SK-N-SH (cell line): ENCODE data around the gene GRB2. TPM values are rescaled to one million over a fixed set of nuclear protein-coding genes. Genes with fewer than 3 reads are reported as not detected.

Experiments used
- CTCF ChIA-PET: fragments of 300-600, 350-600 bp; formaldehyde crosslinking; extraction: SDS; loops from one replicate; lab custom pipeline; 2021; lab: Yijun Ruan, JAX
- POLR2A ChIA-PET: fragments of 350-600 bp; sonication (Branson Sonifier 250); formaldehyde crosslinking; extraction: SDS; loops from one replicate; lab custom pipeline; 2020; ENCODE audit warnings: antibody characterized with exemption, inconsistent platforms; lab: Yijun Ruan, JAX
- DNase-seq: peaks from one replicate; pipeline ENCODE4 v3.0.0; 2012
- H2AFZ ChIP-seq: fragments of 200-600 bp; sonication (generic); 2 replicates; pipeline ENCODE4 v1.8.1; 2016; ENCODE audit warnings: antibody characterized with exemption, mild to moderate bottlenecking, low read depth
- H3F3A ChIP-seq: fragments of 200-600 bp; sonication (generic); replicated peaks from 2 replicates; pipeline ENCODE3; 2016; ENCODE audit warnings: antibody characterized with exemption, mild to moderate bottlenecking; ENCODE audit not compliant: insufficient read depth
- H3K27ac ChIP-seq, 2 experiments: fragments of 200-500 bp in 1 of 2; fragments of 200-600 bp in 1 of 2; sonication (Bioruptor generic) in 1 of 2; sonication (generic), shearing (Covaris generic) in 1 of 2; 2 replicates each; pipeline versions ENCODE4 v1.5.1 to v1.6.1; 2014 to 2016; ENCODE audit warnings: low read depth in 2 of 2, inconsistent platforms in 1 of 2, low read length in 1 of 2, mild to moderate bottlenecking in 1 of 2, mixed read lengths in 1 of 2
- H3K27me3 ChIP-seq: fragments of 200-600 bp; sonication (generic), shearing (Covaris generic); 2 replicates; pipeline ENCODE4 v1.6.1; 2016; ENCODE audit warnings: mixed run types; ENCODE audit not compliant: insufficient read depth
- H3K36me3 ChIP-seq, 2 experiments: fragments of 200-500 bp in 1 of 2; fragments of 200-600 bp in 1 of 2; sonication (Bioruptor generic) in 1 of 2; sonication (generic) in 1 of 2; replicated peaks in 1 of 2; 2 replicates each; pipeline versions ENCODE3 to v1.5.1; 2014 to 2016; ENCODE audit warnings: low read length in 1 of 2, mild to moderate bottlenecking in 1 of 2; ENCODE audit not compliant: insufficient read depth in 2 of 2, control insufficient read depth in 1 of 2
- H3K4me1 ChIP-seq, 2 experiments: fragments of 200-500 bp in 1 of 2; fragments of 200-600 bp in 1 of 2; sonication (Bioruptor generic) in 1 of 2; sonication (generic), shearing (Covaris generic) in 1 of 2; 2 replicates each; pipeline versions ENCODE4 v1.5.1 to v1.6.1; 2014 to 2016; ENCODE audit warnings: low read depth in 1 of 2, low read length in 1 of 2, mixed run types in 1 of 2; ENCODE audit not compliant: insufficient read depth in 2 of 2, control insufficient read depth in 1 of 2
- H3K4me2 ChIP-seq: fragments of 200-600 bp; sonication (generic), shearing (Covaris generic); 2 replicates; pipeline ENCODE4 v1.6.1; 2017; ENCODE audit warnings: mixed run types
- H3K4me3 ChIP-seq, 2 experiments: fragments of 200-500 bp in 1 of 2; fragments of 200-600 bp in 1 of 2; sonication (Bioruptor generic) in 1 of 2; sonication (generic), shearing (Covaris generic) in 1 of 2; 2 replicates each; pipeline versions ENCODE4 v1.5.1 to v1.8.1; 2014 to 2016; ENCODE audit warnings: low read depth in 2 of 2, inconsistent platforms in 1 of 2, low read length in 1 of 2, mild to moderate bottlenecking in 1 of 2, mixed read lengths in 1 of 2, moderate library complexity in 1 of 2
- H3K79me2 ChIP-seq: fragments of 200-600 bp; sonication (generic); 2 replicates; pipeline ENCODE4 v1.8.1; 2017; ENCODE audit warnings: mild to moderate bottlenecking; ENCODE audit not compliant: insufficient read depth
- H3K9ac ChIP-seq: fragments of 200-600 bp; sonication (generic); 2 replicates; pipeline ENCODE4 v1.6.1; 2017; ENCODE audit warnings: mixed run types
- H3K9me2 ChIP-seq: fragments of 200-600 bp; sonication (generic); 2 replicates; pipeline ENCODE4 v1.6.1; 2017; ENCODE audit warnings: mixed run types
- H3K9me3 ChIP-seq: fragments of 200-600 bp; sonication (generic); 2 replicates; pipeline ENCODE4 v1.6.1; 2017; ENCODE audit warnings: mixed run types, mild to moderate bottlenecking, moderate library complexity
- H4K20me1 ChIP-seq: fragments of 200-600 bp; sonication (generic); 2 replicates; pipeline ENCODE4 v1.6.1; 2017; ENCODE audit warnings: mild to moderate bottlenecking, mixed run types; ENCODE audit not compliant: insufficient read depth
- ELF1 ChIP-seq: IDR thresholded peaks from 2 replicates; pipeline ENCODE4 v1.4.0; 2012
- EP300 ChIP-seq, 2 experiments: IDR thresholded peaks; 2 replicates each; pipeline versions ENCODE4 v1.4.0 to v1.6.1; 2012; ENCODE audit warnings: borderline replicate concordance in 1 of 2, low read depth in 1 of 2, low read length in 1 of 2
- FOXJ3 ChIP-seq: sonication (generic); formaldehyde crosslinking; IDR thresholded peaks from 2 replicates; pipeline ENCODE4 v1.5.1; 2020; ENCODE audit warnings: mild to moderate bottlenecking, missing genetic modification reagents
- FOXM1 ChIP-seq: IDR thresholded peaks from 2 replicates; pipeline ENCODE4 v1.4.0; 2012; ENCODE audit warnings: low read depth, mild to moderate bottlenecking
- GABPA ChIP-seq: IDR thresholded peaks from 2 replicates; pipeline ENCODE4 v1.4.0; 2012; ENCODE audit warnings: low read depth, mild to moderate bottlenecking
- GATA2 ChIP-seq: sonication (generic); formaldehyde crosslinking; IDR thresholded peaks from 2 replicates; pipeline ENCODE4 v1.5.0; 2020; ENCODE audit warnings: mild to moderate bottlenecking, missing genetic modification reagents
- JUND ChIP-seq: IDR thresholded peaks from 2 replicates; pipeline ENCODE4 v1.4.0; 2012
- MXI1 ChIP-seq: IDR thresholded peaks from 2 replicates; pipeline ENCODE4 v1.6.1; 2012; ENCODE audit warnings: mild to moderate bottlenecking, low read depth, low read length, improper control_type of control experiment
- NFIC ChIP-seq: IDR thresholded peaks from 2 replicates; pipeline ENCODE4 v1.4.0; 2012; ENCODE audit warnings: borderline replicate concordance
- NRF1 ChIP-seq: IDR thresholded peaks from 2 replicates; pipeline ENCODE4 v1.6.1; 2012; ENCODE audit warnings: low read depth, mild to moderate bottlenecking, low read length
- POLR2AphosphoS5 ChIP-seq: IDR thresholded peaks from 2 replicates; pipeline ENCODE4 v1.6.1; 2012; ENCODE audit warnings: low read depth, low read length
- RCOR1 ChIP-seq: fragments of 150-350 bp; IDR thresholded peaks from 2 replicates; pipeline ENCODE4 v1.6.1; 2017; ENCODE audit warnings: antibody characterized with exemption, low read length
- RFX5 ChIP-seq: IDR thresholded peaks from 2 replicates; pipeline ENCODE4 v1.6.1; 2012; ENCODE audit warnings: mild to moderate bottlenecking, improper control_type of control experiment, low read length
- RXRA ChIP-seq: IDR thresholded peaks from 2 replicates; pipeline ENCODE4 v1.4.0; 2012; ENCODE audit warnings: low read depth, mild to moderate bottlenecking, borderline replicate concordance
- SIN3A ChIP-seq: IDR thresholded peaks from 2 replicates; pipeline ENCODE4 v1.6.1; 2012; ENCODE audit warnings: low read depth, mild to moderate bottlenecking, low read length, moderate library complexity, borderline replicate concordance
- SMC3 ChIP-seq: IDR thresholded peaks from 2 replicates; pipeline ENCODE4 v1.6.1; 2012; ENCODE audit warnings: low read depth, low read length, improper control_type of control experiment
- TCF12 ChIP-seq: IDR thresholded peaks from 2 replicates; pipeline ENCODE4 v1.4.0; 2012
- TEAD4 ChIP-seq: IDR thresholded peaks from 2 replicates; pipeline ENCODE4 v1.4.0; 2012; ENCODE audit warnings: mild to moderate bottlenecking, borderline replicate concordance; ENCODE audit not compliant: insufficient read depth
- YY1 ChIP-seq: IDR thresholded peaks from 2 replicates; pipeline ENCODE4 v1.4.0; 2012; ENCODE audit warnings: low read depth, mild to moderate bottlenecking
- WGBS: methylation state at CpG from one replicate; pipeline ENCODE4 v1.1.6; 2017; ENCODE audit warnings: low lambda C conversion rate; 5-methylcytosine and 5-hydroxymethylcytosine counted together
- polyA plus RNA-seq, 3 experiments: library from polyadenylated mRNA; depleted of rRNA; stranded (reverse); fragments of >200 nt; gene quantifications; 2 replicates each; pipeline ENCODE4 v1.2.3, GENCODE V29; 2012
- TF ChIP-seq, protein P1 (sequence below): fragments of 200-600 bp; sonication (generic); IDR thresholded peaks from 2 replicates; pipeline ENCODE4 v1.6.1; 2017; ENCODE audit warnings: antibody characterized with exemption, mild to moderate bottlenecking, moderate library complexity
- TF ChIP-seq, protein P2 (sequence below): IDR thresholded peaks from 2 replicates; pipeline ENCODE4 v1.4.0; 2012; ENCODE audit warnings: low read depth
- TF ChIP-seq, protein P3 (sequence below): IDR thresholded peaks from 2 replicates; pipeline ENCODE4; 2012

Gene GRB2
- polyA plus RNA-seq, 1 of the 3 experiments (the other 2 are of a cell fraction), result 89.6 TPM

DNA sequence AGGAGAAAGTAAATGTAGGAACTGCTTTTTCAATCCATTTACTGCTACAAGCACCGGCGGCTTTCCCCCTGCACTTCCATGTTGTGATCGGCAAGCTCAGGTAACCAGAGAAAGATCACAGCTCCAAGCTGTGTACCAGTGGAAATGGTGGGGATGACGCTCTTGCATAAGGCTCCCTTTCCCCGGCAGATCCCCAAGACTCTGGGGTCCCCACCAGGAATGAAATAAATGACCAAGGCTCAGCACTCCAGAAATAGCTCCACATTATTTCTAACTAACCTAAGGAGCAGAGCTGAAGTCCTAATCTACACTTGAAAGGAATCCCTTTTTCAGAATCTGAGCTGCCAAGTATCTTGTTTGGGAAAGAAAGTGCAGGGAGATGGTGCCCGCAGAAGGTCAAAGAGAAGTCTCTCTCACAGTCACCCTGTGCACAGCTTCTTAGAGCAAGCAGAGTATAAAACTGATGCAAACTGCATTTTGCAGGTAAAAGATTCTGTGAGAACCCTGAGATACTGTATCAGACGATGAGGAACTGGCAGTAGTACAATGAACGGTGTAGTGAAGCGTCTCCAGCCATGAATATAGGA is 11.1 kb downstream of the GRB2 start:
- DNase-seq, result peak; percentile 46
- H3K27ac ChIP-seq, result peak overlapping the region; percentile 71 to 94
- H3K4me3 ChIP-seq, result peak overlapping the region; percentile 80 to 99
- ChIA-PET POLR2A (interaction anchor here (0.7 to 2.8 kb wide), 15 partner anchors 11 to 422 kb away, joined by 3 to 20 read pairs (median 5); partner anchors contain the start of genes GGA3, GRB2, MIF4GD and MRPS7), CTCF (interaction anchor here (0.8 to 6.7 kb wide), 15 partner anchors 10 to 194 kb away, joined by 3 to 54 read pairs (median 6); partner anchors contain the start of genes GGA3, GRB2, MIF4GD and MRPS7)
- peaks cover 97% of the 10 kb centered on the region for H3K79me2 ChIP-seq
- no peaks in the 10 kb centered on the region for H3K9me3 ChIP-seq
- peaks cover 12 to 21% of the 10 kb centered on the region in 2 experiments for H3K4me1 ChIP-seq
- TF ChIP-seq, protein P1, sequence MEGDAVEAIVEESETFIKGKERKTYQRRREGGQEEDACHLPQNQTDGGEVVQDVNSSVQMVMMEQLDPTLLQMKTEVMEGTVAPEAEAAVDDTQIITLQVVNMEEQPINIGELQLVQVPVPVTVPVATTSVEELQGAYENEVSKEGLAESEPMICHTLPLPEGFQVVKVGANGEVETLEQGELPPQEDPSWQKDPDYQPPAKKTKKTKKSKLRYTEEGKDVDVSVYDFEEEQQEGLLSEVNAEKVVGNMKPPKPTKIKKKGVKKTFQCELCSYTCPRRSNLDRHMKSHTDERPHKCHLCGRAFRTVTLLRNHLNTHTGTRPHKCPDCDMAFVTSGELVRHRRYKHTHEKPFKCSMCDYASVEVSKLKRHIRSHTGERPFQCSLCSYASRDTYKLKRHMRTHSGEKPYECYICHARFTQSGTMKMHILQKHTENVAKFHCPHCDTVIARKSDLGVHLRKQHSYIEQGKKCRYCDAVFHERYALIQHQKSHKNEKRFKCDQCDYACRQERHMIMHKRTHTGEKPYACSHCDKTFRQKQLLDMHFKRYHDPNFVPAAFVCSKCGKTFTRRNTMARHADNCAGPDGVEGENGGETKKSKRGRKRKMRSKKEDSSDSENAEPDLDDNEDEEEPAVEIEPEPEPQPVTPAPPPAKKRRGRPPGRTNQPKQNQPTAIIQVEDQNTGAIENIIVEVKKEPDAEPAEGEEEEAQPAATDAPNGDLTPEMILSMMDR, result no peak
- 0 out of 2 replicates have a peak, but pooled peaks have one; percentile 27 for TF ChIP-seq YY1
- TF ChIP-seq RCOR1, result no peak
- peaks cover 35% of the 10 kb centered on the region for H3F3A ChIP-seq
- peak overlapping the region; percentile 71 for H2AFZ ChIP-seq
- peak overlapping the region; percentile 96 for H3K4me2 ChIP-seq
- peaks cover 28% of the 10 kb centered on the region for H4K20me1 ChIP-seq
- H3K9ac ChIP-seq, result peak overlapping the region; percentile 75
- no peaks in the 10 kb centered on the region for H3K27me3 ChIP-seq
- H3K9me2 ChIP-seq, result no peaks in the 10 kb centered on the region
- WGBS, result 7% methylated on average over 9 of the region's 9 CpGs
- H3K36me3 ChIP-seq, result peaks cover 6 to 11% of the 10 kb centered on the region in 2 experiments

DNA sequence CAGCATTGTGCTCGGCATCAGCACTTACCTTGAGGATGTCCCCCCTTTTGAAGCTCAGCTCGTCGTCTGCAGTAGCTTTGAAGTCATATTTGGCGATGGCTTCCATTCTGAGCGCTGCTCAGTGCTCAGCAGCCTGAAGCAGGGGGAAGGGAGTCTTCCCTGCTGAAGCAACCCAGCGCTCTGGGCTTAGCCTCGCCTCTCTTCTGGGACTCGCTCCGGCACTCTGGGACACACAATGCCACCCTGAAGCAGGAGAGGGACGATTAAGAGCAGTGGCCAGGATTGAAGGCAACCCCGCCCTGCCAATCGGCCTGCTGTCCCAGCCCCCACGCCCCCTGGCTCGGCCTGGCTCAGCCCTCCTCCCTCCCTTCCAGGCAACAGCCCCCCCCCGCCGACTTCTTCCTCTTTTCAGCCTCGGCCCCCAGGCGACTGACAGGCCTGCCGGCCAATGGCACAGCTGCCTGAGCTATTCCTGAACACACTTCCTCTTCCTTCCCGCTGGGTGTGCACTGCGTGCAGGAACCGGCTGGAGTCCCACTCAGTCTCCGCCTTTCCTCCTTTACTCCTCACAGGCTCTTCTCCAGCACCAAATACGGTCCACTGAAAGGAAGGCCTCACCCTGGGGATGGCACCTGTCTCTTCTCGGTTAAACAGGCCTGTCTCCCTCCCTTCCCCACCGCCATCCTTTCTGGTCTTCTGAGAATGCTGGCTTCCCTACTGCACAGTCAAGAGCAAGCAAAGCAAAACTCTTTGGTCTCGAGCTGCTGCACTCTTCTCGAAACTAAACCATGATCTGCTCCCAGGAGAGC is 11.8 kb downstream of the GRB2 start:
- peak overlapping the region; percentile 71 to 95 for H3K27ac ChIP-seq
- H3K4me1 ChIP-seq, result peaks cover 12 to 21% of the 10 kb centered on the region in 2 experiments
- no peaks in the 10 kb centered on the region for H3K9me2 ChIP-seq
- peaks cover 34% of the 10 kb centered on the region for H4K20me1 ChIP-seq
- WGBS, result 2% methylated on average over 23 of the region's 28 CpGs
- H3F3A ChIP-seq, result peaks cover 35% of the 10 kb centered on the region
- H3K79me2 ChIP-seq, result peaks cover 97% of the 10 kb centered on the region
- peaks cover 6 to 11% of the 10 kb centered on the region in 2 experiments for H3K36me3 ChIP-seq
- POLR2A ChIA-PET, result interaction anchor here (0.5 to 2.8 kb wide), 21 partner anchors 9 to 422 kb away, joined by 3 to 20 read pairs (median 4); partner anchors contain the start of genes GGA3, GRB2, MIF4GD and MRPS7
- peak overlapping the region; percentile 75 for H3K9ac ChIP-seq
- peak overlapping the region; percentile 81 for H2AFZ ChIP-seq
- DNase-seq, result peak; percentile 98
- H3K27me3 ChIP-seq, result no peaks in the 10 kb centered on the region
- H3K9me3 ChIP-seq, result no peaks in the 10 kb centered on the region
- CTCF ChIA-PET, result interaction anchor here (0.9 to 6.7 kb wide), 19 partner anchors 10 to 193 kb away, joined by 3 to 54 read pairs (median 4); partner anchors contain the start of genes GGA3, GRB2, MIF4GD and MRPS7
- peak overlapping the region; percentile 80 to 99 for H3K4me3 ChIP-seq
- peak overlapping the region; percentile 96 for H3K4me2 ChIP-seq
- peak; percentile 93 for TF ChIP-seq GABPA
- TF ChIP-seq RFX5, result peak; percentile 44; the same call in 1 of the 2 replicates
- no peak for TF ChIP-seq GATA2 (CRISPR knock-in tag)
- peak; percentile 90 for TF ChIP-seq SIN3A
- TF ChIP-seq TEAD4, result no peak
- peak in 1 of 2 experiments; percentile 45; a peak in 1 of 4 replicates for TF ChIP-seq EP300 (IDR thresholded peaks at IDR 0.05; ENCODE audit: borderline replicate concordance in 1 of 2, low read depth in 1 of 2, low read length in 1 of 2)
- TF ChIP-seq TCF12, result peak; percentile 25; the same call in 1 of the 2 replicates
- TF ChIP-seq SMC3, result no peak
- TF ChIP-seq MXI1, result peak; percentile 95
- no peak for TF ChIP-seq NRF1
- no peak; the same call in 1 of the 2 replicates for TF ChIP-seq NFIC
- peak; percentile 98 for TF ChIP-seq POLR2AphosphoS5
- no peak for TF ChIP-seq JUND
- TF ChIP-seq, protein P2, sequence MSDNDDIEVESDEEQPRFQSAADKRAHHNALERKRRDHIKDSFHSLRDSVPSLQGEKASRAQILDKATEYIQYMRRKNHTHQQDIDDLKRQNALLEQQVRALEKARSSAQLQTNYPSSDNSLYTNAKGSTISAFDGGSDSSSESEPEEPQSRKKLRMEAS, result peak; percentile 48; the same call in 1 of the 2 replicates
- TF ChIP-seq RXRA, result no peak
- TF ChIP-seq, protein P3, sequence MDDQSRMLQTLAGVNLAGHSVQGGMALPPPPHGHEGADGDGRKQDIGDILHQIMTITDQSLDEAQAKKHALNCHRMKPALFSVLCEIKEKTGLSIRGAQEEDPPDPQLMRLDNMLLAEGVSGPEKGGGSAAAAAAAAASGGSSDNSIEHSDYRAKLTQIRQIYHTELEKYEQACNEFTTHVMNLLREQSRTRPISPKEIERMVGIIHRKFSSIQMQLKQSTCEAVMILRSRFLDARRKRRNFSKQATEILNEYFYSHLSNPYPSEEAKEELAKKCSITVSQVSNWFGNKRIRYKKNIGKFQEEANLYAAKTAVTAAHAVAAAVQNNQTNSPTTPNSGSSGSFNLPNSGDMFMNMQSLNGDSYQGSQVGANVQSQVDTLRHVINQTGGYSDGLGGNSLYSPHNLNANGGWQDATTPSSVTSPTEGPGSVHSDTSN, result peak; percentile 100
- TF ChIP-seq FOXJ3 (CRISPR knock-in tag), result no peak
- peak; percentile 15; the same call in 1 of the 2 replicates for TF ChIP-seq RCOR1
- peak; percentile 96 for TF ChIP-seq ELF1
- TF ChIP-seq FOXM1, result no peak
